HepG2 (cell line): ENCODE measurements around the gene DHX8. TPM values are rescaled to one million over a fixed set of nuclear protein-coding genes. Genes with fewer than 3 reads are reported as not detected.
A peak's percentile ranks its signal among the peaks of the same experiment; 100 is the strongest.

Source experiments
- BHLHE40 ChIP-seq: IDR thresholded peaks from 2 replicates; pipeline ENCODE4 v1.6.1; 2011; ENCODE audit warnings: low read length, improper control_type of control experiment
- EHMT2 ChIP-seq: fragments of 200-600 bp; sonication (generic); IDR thresholded peaks from 2 replicates; pipeline ENCODE4 v1.7.0; 2017; ENCODE audit warnings: antibody characterized with exemption, low read depth, low read length, borderline replicate concordance
- GATAD1 ChIP-seq: IDR thresholded peaks from 2 replicates; pipeline ENCODE4 v1.6.1; 2016; ENCODE audit warnings: missing genetic modification reagents, missing compliant biosample characterization
- MBNL3 ChIP-seq: fragments of 250-450 bp; sonication (Bioruptor Pico); conservative IDR thresholded peaks from 2 replicates; pipeline ENCODE4 v1.8.0; 2022; ENCODE audit warnings: mild to moderate bottlenecking, inconsistent platforms
- MIER3 ChIP-seq: IDR thresholded peaks from 2 replicates; pipeline ENCODE4 v1.6.1; 2016; ENCODE audit warnings: missing compliant biosample characterization, borderline replicate concordance
- PRMT3 ChIP-seq: sonication (generic); formaldehyde crosslinking; IDR thresholded peaks from 2 replicates; pipeline ENCODE4 v1.8.1; 2022; ENCODE audit warnings: low read depth, mild to moderate bottlenecking, moderate library complexity, missing genetic modification reagents, borderline replicate concordance
- TBX3 ChIP-seq: fragments of 450-650 bp; IDR thresholded peaks from 2 replicates; pipeline ENCODE4 v1.6.1; 2017; ENCODE audit warnings: antibody characterized with exemption, mild to moderate bottlenecking, inconsistent platforms, borderline replicate concordance
- TP53 ChIP-seq: sonication (generic); formaldehyde crosslinking; conservative IDR thresholded peaks from 2 replicates; pipeline ENCODE4 v1.4.0; 2020; ENCODE audit warnings: missing genetic modification reagents
- ZFP36L2 ChIP-seq: sonication (generic); formaldehyde crosslinking; IDR thresholded peaks from 2 replicates; pipeline ENCODE4 v1.4.0; 2020; ENCODE audit warnings: missing genetic modification reagents
- ZNF367 ChIP-seq: sonication (generic); formaldehyde crosslinking; IDR thresholded peaks from 2 replicates; pipeline ENCODE4 v1.4.0; 2020; ENCODE audit warnings: missing genetic modification reagents, borderline replicate concordance
- polyA plus RNA-seq, 8 experiments: library from polyadenylated mRNA; depleted of rRNA in 3 of 8; stranded (reverse) in 7 of 8; unstranded in 1 of 8; fragments of >200 nt; fragmentation: Illumina TruSeq in 4 of 8; extraction: Trizol in 4 of 8; gene quantifications; 2 replicates each; pipeline versions ENCODE4 v1.2.1 to v1.2.3, GENCODE V29; 2011 to 2016; ENCODE audit warnings: low read depth in 4 of 8, missing spikeins in 1 of 8, mixed read lengths in 1 of 8; ENCODE audit not compliant: insufficient read depth in 1 of 8
- total RNA-seq, 5 experiments: library from RNA; depleted of rRNA; stranded (reverse); fragments of >200 nt; fragmentation: Illumina TruSeq; extraction: Trizol; gene quantifications; 2 replicates each; pipeline ENCODE4 v1.2.3, GENCODE V29; 2016; ENCODE audit warnings: low read depth in 1 of 5
- TF ChIP-seq, protein P1 (sequence below): sonication (generic); formaldehyde crosslinking; IDR thresholded peaks from one replicate; pipeline ENCODE4 v1.5.1; 2020; ENCODE audit warnings: mild to moderate bottlenecking, missing genetic modification reagents; ENCODE audit errors: not compliant biosample characterization
- TF ChIP-seq, protein P2 (sequence below): sonication (generic); formaldehyde crosslinking; IDR thresholded peaks from 2 replicates; pipeline ENCODE4 v1.4.0; 2020; ENCODE audit warnings: missing genetic modification reagents
- TF ChIP-seq, protein P3 (sequence below): sonication (generic); formaldehyde crosslinking; IDR thresholded peaks from 2 replicates; pipeline ENCODE4 v1.8.1; 2023; ENCODE audit warnings: mild to moderate bottlenecking, moderate library complexity, missing genetic modification reagents
- TF ChIP-seq, protein P4 (sequence below): sonication (generic); formaldehyde crosslinking; conservative IDR thresholded peaks from 2 replicates; pipeline ENCODE4 v1.4.0; 2020; ENCODE audit warnings: mild to moderate bottlenecking, missing genetic modification reagents, moderate library complexity

The DHX8 gene
- total and polyA plus RNA-seq, 2 of the 13 experiments (the other 11 are each of a cell fraction or from before 2014, with no cell fraction given) = 24.8 to 48.9 TPM

DNA sequence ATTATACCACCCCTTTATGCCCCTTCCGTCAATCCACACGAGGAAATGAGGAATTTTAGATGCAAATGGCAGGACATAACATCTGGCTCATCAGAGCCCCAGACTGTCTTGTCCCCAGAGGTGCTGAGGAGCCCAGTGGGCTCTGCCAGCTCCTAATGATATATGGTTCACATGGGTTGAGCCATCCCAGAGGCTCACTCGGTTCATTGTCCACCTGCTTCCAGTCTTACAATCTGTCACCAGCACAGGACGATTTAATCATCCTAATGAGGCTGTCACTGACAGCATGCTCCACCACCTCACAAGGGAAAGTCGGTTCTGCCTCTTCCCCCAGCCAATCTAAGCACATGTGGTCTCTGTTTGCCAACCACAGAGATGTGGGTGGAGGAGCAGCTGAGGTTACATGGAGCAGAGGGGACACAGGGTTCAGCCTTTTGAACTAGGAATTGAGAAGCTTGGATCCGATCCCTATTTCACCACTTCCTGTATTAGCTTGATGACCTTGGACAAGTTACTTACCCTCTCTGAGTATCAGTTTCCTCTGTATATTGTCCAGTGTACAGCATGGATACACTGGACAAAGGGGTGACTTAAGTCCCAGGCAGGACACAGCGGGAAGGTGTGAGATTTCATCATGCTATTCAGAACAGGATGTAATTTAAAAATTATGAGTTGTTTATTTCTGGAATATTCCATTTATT is 27.0 kb upstream of the DHX8 start (continued):
- TF ChIP-seq, protein P1, sequence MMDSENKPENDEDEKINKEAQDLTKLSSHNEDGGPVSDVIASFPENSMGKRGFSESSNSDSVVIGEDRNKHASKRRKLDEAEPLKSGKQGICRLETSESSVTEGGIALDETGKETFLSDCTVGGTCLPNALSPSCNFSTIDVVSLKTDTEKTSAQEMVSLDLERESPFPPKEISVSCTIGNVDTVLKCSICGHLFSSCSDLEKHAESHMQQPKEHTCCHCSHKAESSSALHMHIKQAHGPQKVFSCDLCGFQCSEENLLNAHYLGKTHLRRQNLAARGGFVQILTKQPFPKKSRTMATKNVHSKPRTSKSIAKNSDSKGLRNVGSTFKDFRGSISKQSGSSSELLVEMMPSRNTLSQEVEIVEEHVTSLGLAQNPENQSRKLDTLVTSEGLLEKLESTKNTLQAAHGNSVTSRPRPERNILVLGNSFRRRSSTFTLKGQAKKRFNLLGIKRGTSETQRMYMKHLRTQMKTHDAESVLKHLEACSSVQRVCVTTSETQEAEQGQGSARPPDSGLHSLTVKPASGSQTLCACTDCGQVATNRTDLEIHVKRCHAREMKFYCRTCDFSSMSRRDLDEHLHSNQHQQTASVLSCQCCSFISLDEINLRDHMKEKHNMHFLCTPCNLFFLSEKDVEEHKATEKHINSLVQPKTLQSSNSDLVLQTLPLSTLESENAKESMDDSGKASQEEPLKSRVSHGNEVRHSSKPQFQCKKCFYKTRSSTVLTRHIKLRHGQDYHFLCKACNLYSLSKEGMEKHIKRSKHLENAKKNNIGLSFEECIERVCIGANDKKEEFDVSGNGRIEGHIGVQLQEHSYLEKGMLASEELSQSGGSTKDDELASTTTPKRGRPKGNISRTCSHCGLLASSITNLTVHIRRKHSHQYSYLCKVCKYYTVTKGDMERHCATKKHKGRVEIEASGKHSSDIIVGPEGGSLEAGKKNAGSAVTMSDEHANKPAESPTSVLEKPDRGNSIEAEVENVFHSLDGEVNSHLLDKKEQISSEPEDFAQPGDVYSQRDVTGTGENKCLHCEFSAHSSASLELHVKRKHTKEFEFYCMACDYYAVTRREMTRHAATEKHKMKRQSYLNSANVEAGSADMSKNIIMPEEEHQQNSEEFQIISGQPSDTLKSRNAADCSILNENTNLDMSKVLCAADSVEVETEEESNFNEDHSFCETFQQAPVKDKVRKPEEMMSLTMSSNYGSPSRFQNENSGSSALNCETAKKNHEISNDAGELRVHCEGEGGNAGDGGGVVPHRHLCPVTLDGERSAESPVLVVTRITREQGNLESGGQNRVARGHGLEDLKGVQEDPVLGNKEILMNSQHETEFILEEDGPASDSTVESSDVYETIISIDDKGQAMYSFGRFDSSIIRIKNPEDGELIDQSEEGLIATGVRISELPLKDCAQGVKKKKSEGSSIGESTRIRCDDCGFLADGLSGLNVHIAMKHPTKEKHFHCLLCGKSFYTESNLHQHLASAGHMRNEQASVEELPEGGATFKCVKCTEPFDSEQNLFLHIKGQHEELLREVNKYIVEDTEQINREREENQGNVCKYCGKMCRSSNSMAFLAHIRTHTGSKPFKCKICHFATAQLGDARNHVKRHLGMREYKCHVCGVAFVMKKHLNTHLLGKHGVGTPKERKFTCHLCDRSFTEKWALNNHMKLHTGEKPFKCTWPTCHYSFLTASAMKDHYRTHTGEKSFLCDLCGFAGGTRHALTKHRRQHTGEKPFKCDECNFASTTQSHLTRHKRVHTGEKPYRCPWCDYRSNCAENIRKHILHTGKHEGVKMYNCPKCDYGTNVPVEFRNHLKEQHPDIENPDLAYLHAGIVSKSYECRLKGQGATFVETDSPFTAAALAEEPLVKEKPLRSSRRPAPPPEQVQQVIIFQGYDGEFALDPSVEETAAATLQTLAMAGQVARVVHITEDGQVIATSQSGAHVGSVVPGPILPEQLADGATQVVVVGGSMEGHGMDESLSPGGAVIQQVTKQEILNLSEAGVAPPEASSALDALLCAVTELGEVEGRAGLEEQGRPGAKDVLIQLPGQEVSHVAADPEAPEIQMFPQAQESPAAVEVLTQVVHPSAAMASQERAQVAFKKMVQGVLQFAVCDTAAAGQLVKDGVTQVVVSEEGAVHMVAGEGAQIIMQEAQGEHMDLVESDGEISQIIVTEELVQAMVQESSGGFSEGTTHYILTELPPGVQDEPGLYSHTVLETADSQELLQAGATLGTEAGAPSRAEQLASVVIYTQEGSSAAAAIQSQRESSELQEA (CRISPR knock-in tag) = no peak
- TF ChIP-seq TBX3 = peak; percentile 77
- no peak for TF ChIP-seq PRMT3 (CRISPR knock-in tag)
- TF ChIP-seq TP53 (CRISPR knock-in tag) = peak; percentile 94
- TF ChIP-seq, protein P2, sequence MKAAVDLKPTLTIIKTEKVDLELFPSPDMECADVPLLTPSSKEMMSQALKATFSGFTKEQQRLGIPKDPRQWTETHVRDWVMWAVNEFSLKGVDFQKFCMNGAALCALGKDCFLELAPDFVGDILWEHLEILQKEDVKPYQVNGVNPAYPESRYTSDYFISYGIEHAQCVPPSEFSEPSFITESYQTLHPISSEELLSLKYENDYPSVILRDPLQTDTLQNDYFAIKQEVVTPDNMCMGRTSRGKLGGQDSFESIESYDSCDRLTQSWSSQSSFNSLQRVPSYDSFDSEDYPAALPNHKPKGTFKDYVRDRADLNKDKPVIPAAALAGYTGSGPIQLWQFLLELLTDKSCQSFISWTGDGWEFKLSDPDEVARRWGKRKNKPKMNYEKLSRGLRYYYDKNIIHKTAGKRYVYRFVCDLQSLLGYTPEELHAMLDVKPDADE (CRISPR knock-in tag) = no peak
- no peak for TF ChIP-seq EHMT2
- peak; percentile 99 for TF ChIP-seq MIER3 (CRISPR knock-in tag)
- TF ChIP-seq ZFP36L2 (CRISPR knock-in tag) = no peak
- TF ChIP-seq GATAD1 = peak; percentile 77
- TF ChIP-seq BHLHE40 = 0 out of 2 replicates have a peak, but pooled peaks have one; percentile 51
- TF ChIP-seq, protein P3, sequence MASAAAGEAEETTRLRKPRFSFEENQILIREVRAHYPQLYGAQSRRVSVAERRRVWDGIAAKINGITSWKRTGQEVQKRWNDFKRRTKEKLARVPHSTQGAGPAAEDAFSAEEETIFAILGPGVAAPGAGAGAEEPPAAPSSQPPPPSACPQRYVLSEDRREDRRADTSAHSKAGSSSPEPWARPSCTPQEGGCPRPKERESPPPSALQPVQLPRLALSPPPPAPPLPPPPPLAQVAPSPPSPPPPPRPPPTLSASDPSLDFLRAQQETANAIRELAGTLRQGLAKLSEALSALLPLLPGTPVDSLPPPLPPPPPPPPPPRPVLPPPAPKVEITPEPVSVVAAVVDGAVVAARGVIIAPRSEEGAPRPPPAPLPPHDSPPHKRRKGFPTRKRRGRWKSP (CRISPR knock-in tag) = peak; percentile 87
- no peak for TF ChIP-seq MBNL3 (CRISPR knock-in tag)
- TF ChIP-seq ZNF367 (CRISPR knock-in tag) = no peak
- TF ChIP-seq, protein P4, sequence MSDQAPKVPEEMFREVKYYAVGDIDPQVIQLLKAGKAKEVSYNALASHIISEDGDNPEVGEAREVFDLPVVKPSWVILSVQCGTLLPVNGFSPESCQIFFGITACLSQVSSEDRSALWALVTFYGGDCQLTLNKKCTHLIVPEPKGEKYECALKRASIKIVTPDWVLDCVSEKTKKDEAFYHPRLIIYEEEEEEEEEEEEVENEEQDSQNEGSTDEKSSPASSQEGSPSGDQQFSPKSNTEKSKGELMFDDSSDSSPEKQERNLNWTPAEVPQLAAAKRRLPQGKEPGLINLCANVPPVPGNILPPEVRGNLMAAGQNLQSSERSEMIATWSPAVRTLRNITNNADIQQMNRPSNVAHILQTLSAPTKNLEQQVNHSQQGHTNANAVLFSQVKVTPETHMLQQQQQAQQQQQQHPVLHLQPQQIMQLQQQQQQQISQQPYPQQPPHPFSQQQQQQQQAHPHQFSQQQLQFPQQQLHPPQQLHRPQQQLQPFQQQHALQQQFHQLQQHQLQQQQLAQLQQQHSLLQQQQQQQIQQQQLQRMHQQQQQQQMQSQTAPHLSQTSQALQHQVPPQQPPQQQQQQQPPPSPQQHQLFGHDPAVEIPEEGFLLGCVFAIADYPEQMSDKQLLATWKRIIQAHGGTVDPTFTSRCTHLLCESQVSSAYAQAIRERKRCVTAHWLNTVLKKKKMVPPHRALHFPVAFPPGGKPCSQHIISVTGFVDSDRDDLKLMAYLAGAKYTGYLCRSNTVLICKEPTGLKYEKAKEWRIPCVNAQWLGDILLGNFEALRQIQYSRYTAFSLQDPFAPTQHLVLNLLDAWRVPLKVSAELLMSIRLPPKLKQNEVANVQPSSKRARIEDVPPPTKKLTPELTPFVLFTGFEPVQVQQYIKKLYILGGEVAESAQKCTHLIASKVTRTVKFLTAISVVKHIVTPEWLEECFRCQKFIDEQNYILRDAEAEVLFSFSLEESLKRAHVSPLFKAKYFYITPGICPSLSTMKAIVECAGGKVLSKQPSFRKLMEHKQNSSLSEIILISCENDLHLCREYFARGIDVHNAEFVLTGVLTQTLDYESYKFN = peak; percentile 99
